IMR-90 (cell line): ENCODE measurements around the gene CD8A. TPM values are rescaled to one million over a fixed set of nuclear protein-coding genes. Genes with fewer than 3 reads are reported as not detected.

ENCODE experiments used
- ATAC-seq: fragments of 200-7000 bp; cut with Tn5 transposase; 2 replicates; pipeline ENCODE4 v1.9.1; 2020; ENCODE audit warnings: low read depth, mild to moderate bottlenecking, moderate library complexity
- BruUV-seq: library from RNA; stranded (reverse); fragments of 400-500 nt; replicated peaks from 2 replicates; lab custom pipeline; 2021; lab: Mats Ljungman, UMichigan
- CTCF ChIA-PET: fragments of 300-600 bp; formaldehyde crosslinking; extraction: SDS; loops from one replicate; lab custom pipeline; 2021; ENCODE audit warnings: antibody characterized with exemption; lab: Yijun Ruan, JAX
- POLR2A ChIA-PET: fragments of 300-600 bp; sonication (Branson Sonifier 250); formaldehyde crosslinking; loops from one replicate; lab custom pipeline; 2022; ENCODE audit warnings: antibody characterized with exemption; ENCODE audit not compliant: unreplicated experiment; lab: Charles Lee
- DNase-seq: peaks from one replicate; pipeline ENCODE4 v3.0.0; 2013
- H2AFZ ChIP-seq: replicated peaks from 2 replicates; pipeline ENCODE3; 2013; ENCODE audit warnings: low read length, mild to moderate bottlenecking; ENCODE audit not compliant: poor library complexity
- H2AK5ac ChIP-seq: 2 replicates; pipeline ENCODE4 v1.6.1; 2013; ENCODE audit warnings: low read depth, low read length, inconsistent platforms
- H2AK9ac ChIP-seq: replicated peaks from 2 replicates; pipeline ENCODE3; 2013; ENCODE audit warnings: mild to moderate bottlenecking, low read depth, low read length, moderate library complexity; ENCODE audit not compliant: poor library complexity
- H2BK120ac ChIP-seq: 2 replicates; pipeline ENCODE4 v1.6.1; 2013; ENCODE audit warnings: low read depth, low read length, inconsistent platforms
- H2BK15ac ChIP-seq: 3 replicates; pipeline ENCODE4 v1.6.1; 2013; ENCODE audit warnings: low read depth, low read length, inconsistent platforms
- H2BK20ac ChIP-seq: 2 replicates; pipeline ENCODE4 v1.6.1; 2013; ENCODE audit warnings: low read depth, mild to moderate bottlenecking, inconsistent platforms, low read length, moderate library complexity
- H2BK5ac ChIP-seq: 2 replicates; pipeline ENCODE4 v1.6.1; 2013; ENCODE audit warnings: mild to moderate bottlenecking, low read depth, low read length, inconsistent platforms; ENCODE audit not compliant: poor library complexity, severe bottlenecking
- H3K14ac ChIP-seq: replicated peaks from 2 replicates; pipeline ENCODE4 v1.6.1; 2013; ENCODE audit warnings: low read depth, low read length, inconsistent platforms
- H3K18ac ChIP-seq: 2 replicates; pipeline ENCODE4 v1.6.1; 2013; ENCODE audit warnings: low read depth, low read length, control low read depth
- H3K23ac ChIP-seq: 2 replicates; pipeline ENCODE4 v1.6.1; 2013; ENCODE audit warnings: low read depth, low read length, inconsistent platforms
- H3K27ac ChIP-seq: 2 replicates; pipeline ENCODE4 v1.5.1; 2013; ENCODE audit warnings: mild to moderate bottlenecking, control low read depth, low read length; ENCODE audit not compliant: insufficient read depth
- H3K27me3 ChIP-seq: 2 replicates; pipeline ENCODE4 v1.6.1; 2013; ENCODE audit warnings: low read length; ENCODE audit not compliant: control insufficient read depth, insufficient read depth
- H3K36me3 ChIP-seq: 2 replicates; pipeline ENCODE4 v1.6.1; 2013; ENCODE audit warnings: low read length, mixed read lengths; ENCODE audit not compliant: control insufficient read depth, insufficient read depth
- H3K4ac ChIP-seq: 2 replicates; pipeline ENCODE4 v1.6.1; 2013; ENCODE audit warnings: low read depth, low read length, inconsistent platforms
- H3K4me1 ChIP-seq: 2 replicates; pipeline ENCODE4 v1.6.1; 2013; ENCODE audit warnings: low read length, mixed read lengths; ENCODE audit not compliant: control insufficient read depth, insufficient read depth
- H3K4me2 ChIP-seq: 2 replicates; pipeline ENCODE4 v1.6.1; 2013; ENCODE audit warnings: low read depth, mild to moderate bottlenecking, control low read depth, low read length, moderate library complexity
- H3K4me3 ChIP-seq: 2 replicates; pipeline ENCODE4 v1.5.1; 2013; ENCODE audit warnings: low read depth, mild to moderate bottlenecking, control low read depth, low read length, moderate library complexity; ENCODE audit not compliant: insufficient read depth
- H3K56ac ChIP-seq: 2 replicates; pipeline ENCODE4 v1.6.1; 2013; ENCODE audit warnings: low read length, inconsistent platforms; ENCODE audit not compliant: insufficient read depth; ENCODE audit errors: extremely low read depth
- H3K79me1 ChIP-seq, 2 experiments: 2 replicates each; pipeline ENCODE4 v1.6.1; 2013; ENCODE audit warnings: low read length in 2 of 2, inconsistent platforms in 1 of 2, low read depth in 1 of 2
- H3K9ac ChIP-seq: 2 replicates; pipeline ENCODE4 v1.6.1; 2013; ENCODE audit warnings: low read depth, low read length, control low read depth
- H3K9me1 ChIP-seq: 2 replicates; pipeline ENCODE4 v1.6.1; 2013; ENCODE audit warnings: low read length, inconsistent platforms; ENCODE audit not compliant: insufficient read depth
- H3K9me3 ChIP-seq: 2 replicates; pipeline ENCODE4 v1.6.1; 2013; ENCODE audit warnings: low read length; ENCODE audit not compliant: control insufficient read depth, insufficient read depth
- H4K20me1 ChIP-seq: 2 replicates; pipeline ENCODE4 v1.6.1; 2013; ENCODE audit warnings: low read length, inconsistent platforms; ENCODE audit not compliant: insufficient read depth
- H4K5ac ChIP-seq: 2 replicates; pipeline ENCODE4 v1.6.1; 2013; ENCODE audit warnings: mild to moderate bottlenecking, low read depth, low read length, control low read depth
- H4K8ac ChIP-seq, 2 experiments: 2 replicates each; pipeline ENCODE4 v1.6.1; 2013; ENCODE audit warnings: low read depth in 2 of 2, low read length in 2 of 2, control low read depth in 1 of 2, inconsistent platforms in 1 of 2
- H4K91ac ChIP-seq: 2 replicates; pipeline ENCODE4 v1.6.1; 2013; ENCODE audit warnings: low read depth, low read length, inconsistent platforms; ENCODE audit not compliant: insufficient read depth
- BHLHE40 ChIP-seq: fragments of 150-350 bp; IDR thresholded peaks from 2 replicates; pipeline ENCODE4 v1.6.1; 2016; ENCODE audit warnings: mild to moderate bottlenecking, low read depth, low read length
- CHD1 ChIP-seq: IDR thresholded peaks from 2 replicates; pipeline ENCODE4 v1.6.1; 2012; ENCODE audit warnings: low read depth, low read length, improper control_type of control experiment
- FOS ChIP-seq: fragments of 150-350 bp; IDR thresholded peaks from 2 replicates; pipeline ENCODE4 v1.6.1; 2016; ENCODE audit warnings: low read depth, low read length
- USF2 ChIP-seq: fragments of 150-350 bp; IDR thresholded peaks from 2 replicates; pipeline ENCODE4 v1.6.1; 2017; ENCODE audit warnings: mild to moderate bottlenecking, antibody characterized with exemption, low read length, low read depth
- WGBS, 2 experiments: methylation state at CpG; one replicate each; pipeline versions ENCODE4 v1.1.5 to v1.1.7; 2013; ENCODE audit warnings: missing lambda C conversion rate in 2 of 2; ENCODE audit not compliant: insufficient read length in 1 of 2; ENCODE audit errors: extremely low coverage in 2 of 2; 5-methylcytosine and 5-hydroxymethylcytosine counted together
- dilution Hi-C: fragments of 300-500 bp; cut with HindIII; formaldehyde crosslinking; loops from one replicate; pipeline ENCODE4 v1.14.3; 2018; ENCODE audit warnings: low sequenced_read_pairs; ENCODE audit not compliant: unreplicated experiment
- in situ Hi-C: fragments of 300-500 bp; cut with MboI; formaldehyde crosslinking; loops from 3 replicates; pipeline ENCODE4 v1.14.3; 2019; ENCODE audit warnings: low sequenced_read_pairs, inconsistent platforms, mixed read lengths
- intact Hi-C: fragments of 100-400 bp; cut with micrococcal nuclease; formaldehyde crosslinking; loops from 2 replicates; pipeline ENCODE4 v1.10.0; 2022
- polyA plus RNA-seq, 3 experiments: library from polyadenylated mRNA; depleted of rRNA; stranded (reverse); fragments of >200 nt; gene quantifications; 2 replicates each; pipeline ENCODE4 v1.2.3, GENCODE V29; 2012; ENCODE audit warnings: low replicate concordance in 1 of 3
- total RNA-seq: library from RNA; depleted of rRNA; stranded (reverse); fragments of >200 nt; gene quantifications from 2 replicates; pipeline ENCODE4 v1.2.3, GENCODE V29; 2012

The CD8A gene
- total and polyA plus RNA-seq, 2 of the 4 experiments (the other 2 are of a cell fraction) = not detected

DNA sequence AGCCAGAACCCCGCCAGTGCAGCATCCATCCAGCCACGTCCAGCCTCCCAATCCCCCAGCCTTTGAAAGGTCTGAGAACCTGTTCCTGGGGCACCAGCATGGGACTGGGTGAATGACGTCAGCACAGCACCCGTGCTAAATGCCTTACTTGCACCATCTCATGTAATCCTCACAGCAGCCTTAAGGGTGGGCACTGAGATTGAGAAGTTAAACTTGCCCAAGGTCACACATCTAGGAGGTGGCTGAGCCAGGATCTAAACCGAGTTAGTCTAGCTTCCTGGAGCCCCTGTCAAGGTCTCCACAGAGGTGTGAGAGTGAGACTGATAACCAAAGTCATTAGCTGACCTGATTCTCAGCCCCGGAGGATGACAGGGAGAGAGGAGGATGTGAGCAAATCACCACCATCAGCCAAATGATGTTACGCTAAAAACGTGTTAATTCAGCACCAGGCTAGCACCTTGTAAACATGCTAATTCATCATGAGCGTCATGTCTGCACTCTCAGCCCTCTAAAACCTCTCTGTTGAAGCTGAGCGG, 4.6 kb downstream of the CD8A start:
- Histone ChIP-seq H4K20me1 (no peaks in the 10 kb centered on the region), H2AK9ac (no peak overlapping the region), H2AK5ac (no peak overlapping the region), H3K27me3 (peaks cover 57% of the 10 kb centered on the region), H3K18ac (no peak overlapping the region), H3K56ac (no peak overlapping the region), H3K9ac (no peak overlapping the region), H3K4me1 (0 out of 2 replicates have a peak, but pooled peaks cover 2% of the 10 kb centered on the region), H3K27ac (no peak overlapping the region), H2AFZ (peak overlapping the region; percentile 1), H3K4ac (no peak overlapping the region), H2BK20ac (no peak overlapping the region), H3K9me3 (peaks cover 9% of the 10 kb centered on the region; the same call in 1 of the 2 replicates), H3K79me1 (no peaks in the 10 kb centered on the region), H2BK120ac (no peak overlapping the region), H3K9me1 (no peaks in the 10 kb centered on the region; the same call in 1 of the 2 replicates), H4K5ac (no peak overlapping the region), H4K8ac (no peak overlapping the region), H2BK15ac (no peak overlapping the region), H2BK5ac (no peak overlapping the region), H3K14ac (no peak overlapping the region), H4K91ac (no peak overlapping the region), H3K36me3 (no peaks in the 10 kb centered on the region), H3K23ac (no peak overlapping the region), H3K4me3 (no peak overlapping the region), H3K4me2 (no peak overlapping the region)
- POLR2A ChIA-PET = no interaction called here
- DNase-seq = no peak
- in situ Hi-C loops = no loop called here
- ATAC-seq = no peak
- intact Hi-C loops = no loop called here
- 20% methylated on average over 1 of the region's 10 CpGs; no CpG with 5 or more reads in 1 of the 2 experiments for WGBS, 2 experiments
- CTCF ChIA-PET = no interaction called here
- no peak for TF ChIP-seq USF2
- TF ChIP-seq BHLHE40 = no peak
- TF ChIP-seq FOS = no peak
- TF ChIP-seq CHD1 = no peak
- no TSS peak for BruUV-seq
- dilution Hi-C loops = no loop called here
